RWPE1 (cell line): ENCODE data around the gene FAM186B.

Experiments used
- CTCF ChIA-PET: fragments of 350-600 bp; sonication (Branson Sonifier 250); formaldehyde crosslinking; extraction: SDS; loops from one replicate; lab custom pipeline; 2021; lab: Yijun Ruan, JAX
- POLR2A ChIA-PET: fragments of 400-600 bp; formaldehyde crosslinking; extraction: SDS; loops from one replicate; lab custom pipeline; 2020; ENCODE audit warnings: antibody characterized with exemption; ENCODE audit not compliant: low non-redundant PET; lab: Yijun Ruan, JAX
- DNase-seq: peaks from one replicate; pipeline ENCODE4 v3.0.0; 2012; ENCODE audit warnings: low spot score
- H3K27ac ChIP-seq: fragments of 450-650 bp; 2 replicates; pipeline ENCODE4 v1.5.1; 2017
- TF ChIP-seq, protein P1 (sequence below): fragments of 450-650 bp; conservative IDR thresholded peaks from 2 replicates; pipeline ENCODE4 v1.5.1; 2017; ENCODE audit warnings: low read depth, mild to moderate bottlenecking

Gene FAM186B

DNA sequence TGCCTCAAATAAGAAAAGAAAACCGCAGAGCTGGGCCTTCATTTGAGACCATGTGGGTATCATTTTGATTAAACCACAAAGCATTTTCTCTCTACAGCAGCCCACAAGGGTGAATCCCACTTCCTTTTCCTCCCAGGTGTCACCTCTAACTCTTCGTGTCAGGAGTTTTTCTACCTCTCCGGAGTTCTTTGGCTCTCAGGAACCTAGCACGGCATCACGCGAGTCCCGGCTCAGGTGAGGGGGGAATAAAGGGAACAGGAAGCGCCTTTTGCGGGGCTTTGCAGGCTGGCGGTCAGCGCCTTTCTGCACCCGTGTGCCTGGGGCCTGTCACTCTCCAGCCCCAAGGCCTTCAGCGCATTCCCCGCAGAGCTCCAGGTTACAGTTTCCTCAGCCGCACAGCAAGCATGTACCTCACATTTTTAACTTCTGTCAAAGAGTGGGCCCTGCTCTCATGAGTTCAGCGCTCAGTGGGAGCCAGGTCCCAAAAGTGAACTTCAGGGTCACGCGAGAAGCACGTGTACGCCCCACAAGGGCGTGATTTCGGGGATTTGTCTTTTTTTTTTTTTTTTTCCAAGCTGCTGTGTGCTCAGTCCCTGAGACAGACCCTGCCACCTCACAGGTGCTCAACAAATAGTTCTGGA is 17.2 kb upstream of the FAM186B start:
- TF ChIP-seq, protein P1, sequence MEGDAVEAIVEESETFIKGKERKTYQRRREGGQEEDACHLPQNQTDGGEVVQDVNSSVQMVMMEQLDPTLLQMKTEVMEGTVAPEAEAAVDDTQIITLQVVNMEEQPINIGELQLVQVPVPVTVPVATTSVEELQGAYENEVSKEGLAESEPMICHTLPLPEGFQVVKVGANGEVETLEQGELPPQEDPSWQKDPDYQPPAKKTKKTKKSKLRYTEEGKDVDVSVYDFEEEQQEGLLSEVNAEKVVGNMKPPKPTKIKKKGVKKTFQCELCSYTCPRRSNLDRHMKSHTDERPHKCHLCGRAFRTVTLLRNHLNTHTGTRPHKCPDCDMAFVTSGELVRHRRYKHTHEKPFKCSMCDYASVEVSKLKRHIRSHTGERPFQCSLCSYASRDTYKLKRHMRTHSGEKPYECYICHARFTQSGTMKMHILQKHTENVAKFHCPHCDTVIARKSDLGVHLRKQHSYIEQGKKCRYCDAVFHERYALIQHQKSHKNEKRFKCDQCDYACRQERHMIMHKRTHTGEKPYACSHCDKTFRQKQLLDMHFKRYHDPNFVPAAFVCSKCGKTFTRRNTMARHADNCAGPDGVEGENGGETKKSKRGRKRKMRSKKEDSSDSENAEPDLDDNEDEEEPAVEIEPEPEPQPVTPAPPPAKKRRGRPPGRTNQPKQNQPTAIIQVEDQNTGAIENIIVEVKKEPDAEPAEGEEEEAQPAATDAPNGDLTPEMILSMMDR: no peak
- DNase-seq: peak; percentile 25
- CTCF ChIA-PET: interaction anchor here (0.6 to 1.9 kb wide), 6 partner anchors 13 to 462 kb away, joined by 3 to 8 read pairs (median 4); no protein-coding TSS in a partner anchor
- POLR2A ChIA-PET: interaction anchor here (0.6 to 0.7 kb wide), 5 partner anchors 11 to 359 kb away, joined by 3 to 8 read pairs (median 4); no protein-coding TSS in a partner anchor
- H3K27ac ChIP-seq: peak overlapping the region; percentile 89

DNA sequence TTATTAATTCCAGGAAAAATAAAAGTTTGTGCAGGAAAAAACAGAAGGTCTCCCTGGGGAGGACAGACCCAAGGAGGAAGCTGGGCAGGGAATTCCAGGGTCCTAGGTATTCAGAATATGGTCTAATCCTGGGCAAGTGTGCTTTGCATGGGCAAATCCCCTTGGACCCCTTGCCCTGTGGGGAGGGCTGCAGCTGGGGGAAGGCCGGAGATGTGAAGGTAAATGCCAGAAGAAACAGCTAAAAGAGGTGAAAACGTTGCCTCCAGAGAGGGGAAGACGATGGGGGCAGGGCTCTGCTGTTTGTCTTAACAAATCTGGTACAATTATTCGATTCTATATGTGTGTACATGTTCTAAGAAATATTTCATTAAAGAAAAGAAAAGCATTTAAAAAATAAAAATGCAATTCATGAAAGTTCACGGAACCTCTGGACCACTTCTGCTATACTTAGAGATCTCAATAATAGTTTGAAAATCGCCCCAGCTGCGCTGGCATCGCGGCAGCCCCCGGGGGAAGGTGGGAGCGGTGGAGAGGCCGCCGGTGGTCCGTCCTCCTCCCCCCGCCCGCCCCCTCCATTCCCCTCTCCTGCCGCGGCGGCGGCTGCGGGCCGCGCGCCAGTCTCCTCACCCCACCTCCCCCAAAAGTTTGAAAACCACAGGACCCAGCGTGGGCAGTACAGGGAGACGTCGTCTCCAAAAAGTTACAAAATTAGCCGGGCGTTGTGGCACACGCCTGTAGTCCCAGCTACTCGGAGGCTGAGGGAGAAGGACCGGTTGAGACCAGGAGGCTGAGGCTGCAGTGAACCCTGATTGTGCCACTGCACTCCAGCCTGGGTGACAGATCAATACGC is 16.4 kb upstream of the FAM186B start:
- peak overlapping the region; percentile 89 for H3K27ac ChIP-seq
- ChIA-PET POLR2A (interaction anchor here (0.6 to 0.7 kb wide), 2 partner anchors 10 to 107 kb away, joined by 3 to 8 read pairs; no protein-coding TSS in a partner anchor), CTCF (interaction anchor here (0.6 kb wide), 1 partner anchor 55 kb away, joined by 8 read pairs; no protein-coding TSS in a partner anchor)
- no peak for DNase-seq
- TF ChIP-seq, protein P1: no peak

DNA sequence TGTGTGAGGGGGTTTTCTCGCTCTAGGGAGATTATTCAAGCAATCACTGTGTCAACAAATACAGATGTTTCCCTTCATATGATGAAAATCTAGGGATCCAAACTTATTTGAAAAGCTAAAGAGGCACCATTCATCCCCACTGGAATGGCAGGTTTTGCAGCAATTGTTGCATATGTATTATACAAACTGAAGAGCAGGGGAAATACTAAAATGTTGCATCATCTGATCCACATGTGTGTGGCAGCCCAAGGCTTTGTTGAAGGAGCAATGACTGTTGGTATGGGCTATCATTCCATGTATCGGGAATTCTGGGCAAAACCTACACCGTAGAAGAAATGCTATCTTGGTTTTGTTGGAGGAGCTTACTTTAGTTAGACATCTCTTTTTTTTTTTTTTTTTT is 13.8 kb upstream of the FAM186B start:
- ChIA-PET POLR2A (no interaction called here), CTCF (interaction anchor here (0.6 kb wide), 1 partner anchor 28 kb away, joined by 4 read pairs; no protein-coding TSS in a partner anchor)
- TF ChIP-seq, protein P1: no peak
- no peak for DNase-seq
- H3K27ac ChIP-seq: no peak overlapping the region

DNA sequence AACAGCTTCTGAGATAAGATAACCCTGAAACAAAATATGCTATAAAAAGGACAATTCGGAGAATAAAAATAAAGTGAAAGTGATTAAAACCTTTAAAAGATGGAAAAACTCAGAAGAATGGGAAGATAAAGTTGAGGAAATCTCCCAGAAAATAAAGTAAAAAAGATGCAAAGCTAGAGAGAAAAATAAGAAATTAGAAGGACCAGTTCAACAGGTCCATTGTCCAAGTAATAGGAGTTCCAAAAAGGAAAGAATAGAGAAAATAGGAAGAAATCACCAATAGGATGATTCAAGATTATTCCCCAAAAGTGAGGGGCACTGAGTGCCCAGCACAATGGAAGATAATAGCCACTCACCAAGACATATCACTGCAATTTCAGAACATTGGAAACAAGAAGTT is 13.1 kb upstream of the FAM186B start:
- CTCF ChIA-PET: interaction anchor here (0.6 to 0.7 kb wide), 2 partner anchors 103 to 328 kb away, joined by 3 to 4 read pairs; no protein-coding TSS in a partner anchor
- no peak for DNase-seq
- H3K27ac ChIP-seq: no peak overlapping the region
- TF ChIP-seq, protein P1: no peak
- POLR2A ChIA-PET: interaction anchor here (0.6 kb wide), 1 partner anchor 51 kb away, joined by 3 read pairs; no protein-coding TSS in a partner anchor

DNA sequence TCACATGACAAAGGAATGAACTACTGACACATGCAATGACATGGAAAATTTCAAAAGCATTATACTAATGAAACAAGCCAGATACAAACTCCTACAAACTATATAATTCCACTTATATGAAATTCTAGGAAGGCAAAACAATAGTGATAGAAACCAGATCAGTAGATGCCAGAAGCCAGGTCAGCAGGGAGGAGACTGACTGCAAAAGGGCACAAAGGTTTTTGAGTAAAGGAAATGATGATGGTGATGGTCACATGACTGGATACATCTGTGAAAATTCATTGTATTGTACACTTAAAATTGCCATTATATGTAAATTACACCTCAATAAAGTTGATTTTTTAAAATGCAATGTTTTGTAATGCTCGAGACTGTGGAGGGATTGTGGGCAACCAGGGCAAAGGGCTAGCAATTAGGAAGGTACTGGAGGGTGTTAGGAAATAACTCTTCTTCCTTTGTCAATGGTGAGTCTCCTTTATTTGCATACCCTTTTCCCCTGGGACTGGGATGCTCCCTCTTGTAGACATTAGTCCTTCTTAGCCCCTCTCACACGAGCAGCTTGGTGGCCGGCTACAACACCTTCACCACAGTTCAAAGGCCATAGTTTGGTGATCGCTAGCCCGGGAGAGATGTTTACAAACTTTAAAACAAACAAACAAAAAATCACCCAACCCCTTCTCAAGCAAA is 11.2 kb upstream of the FAM186B start:
- DNase-seq: no peak
- CTCF ChIA-PET: no interaction called here
- POLR2A ChIA-PET: no interaction called here
- H3K27ac ChIP-seq: no peak overlapping the region
- TF ChIP-seq, protein P1: no peak

DNA sequence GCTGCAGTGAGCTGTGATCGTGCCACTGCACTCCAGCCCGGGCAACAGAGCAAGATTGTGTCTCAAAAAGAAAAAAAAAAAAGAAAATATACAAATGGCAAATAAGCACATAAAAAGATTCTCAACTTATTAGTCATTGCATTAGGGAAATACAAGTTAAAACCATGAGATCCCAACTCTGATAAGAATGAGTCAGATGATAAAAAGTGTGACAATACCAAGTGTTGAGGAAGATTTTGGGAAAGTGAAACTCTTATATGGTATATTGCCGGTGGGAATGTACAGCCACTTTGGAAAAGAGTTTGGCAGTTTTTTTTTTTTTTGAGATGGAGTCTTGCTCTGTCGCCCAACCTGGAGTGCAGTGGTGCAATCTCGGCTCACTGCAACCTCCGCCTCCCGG is 10.3 kb upstream of the FAM186B start:
- TF ChIP-seq, protein P1: no peak
- DNase-seq: no peak
- H3K27ac ChIP-seq: no peak overlapping the region
- ChIA-PET CTCF (no interaction called here), POLR2A (no interaction called here)
